ENCODE measurements around the gene LSM14A.
A peak's percentile ranks its signal among the peaks of the same experiment; 100 is the strongest.

Gene LSM14A

GRCh38 chr19:34259367-34260095 is 87.2 kb downstream of the LSM14A start:
- no peak for DNase-seq

GRCh38 chr19:34260771-34261173 is 88.5 kb downstream of the LSM14A start:
- DNase-seq = no peak

GRCh38 chr19:34261334-34262109 is 89.2 kb downstream of the LSM14A start:
- no peak for DNase-seq

GRCh38 chr19:34263745-34264237 is 91.5 kb downstream of the LSM14A start:
- DNase-seq = no peak

GRCh38 chr19:34265221-34265650 is 92.9 kb downstream of the LSM14A start:
- DNase-seq = no peak

GRCh38 chr19:34269081-34269480 is 96.8 kb downstream of the LSM14A start:
- peak; percentile 21 for DNase-seq

- no peak for DNase-seq
Measured at GRCh38 chr19:34269489-34269888, 97.2 kb downstream of the LSM14A start.

GRCh38 chr19:34269968-34270621 is 97.8 kb downstream of the LSM14A start:
- peak; percentile 88 for DNase-seq

- DNase-seq = no peak
Measured at GRCh38 chr19:34273121-34273520, 100.8 kb downstream of the LSM14A start.

- no peak for DNase-seq
Measured at GRCh38 chr19:34274284-34274826, 102.1 kb downstream of the LSM14A start.

GRCh38 chr19:34274827-34275625 is 102.7 kb downstream of the LSM14A start:
- no peak for DNase-seq

- DNase-seq = no peak
Measured at GRCh38 chr19:34275705-34276104, 103.4 kb downstream of the LSM14A start.

GRCh38 chr19:34276614-34277013 is 104.3 kb downstream of the LSM14A start:
- DNase-seq = no peak

- DNase-seq = no peak
Measured at GRCh38 chr19:34277244-34277643, 104.9 kb downstream of the LSM14A start.

GRCh38 chr19:34278783-34279182 is 106.5 kb downstream of the LSM14A start:
- no peak for DNase-seq
